Activated CD8-positive, alpha-beta memory T cell treated with anti-CD3 and anti-CD28 coated beads, Interleukin-2, amount 10 ng/mL, durations not matched to agents 7 days and 5 days (primary cell): ENCODE measurements around the gene TMEM63C. TPM values are rescaled to one million over a fixed set of nuclear protein-coding genes. Genes with fewer than 3 reads are reported as not detected.

Source experiments
- ATAC-seq: fragments of 150-1000 bp; cut with Tn5 transposase; one replicate; pipeline ENCODE4 v1.10.0; 2021; ENCODE audit warnings: moderate library complexity
- CTCF ChIA-PET: fragments of 350-600 bp; sonication (Branson Sonifier 250); formaldehyde crosslinking; loops from one replicate; lab custom pipeline; 2021; ENCODE audit warnings: antibody characterized with exemption; lab: Charles Lee
- DNase-seq: peaks from one replicate; pipeline ENCODE4 v3.0.0-alpha.2; 2020
- H3K27ac Mint-ChIP-seq: one replicate; pipeline ENCODE4 v1.8.0; 2021; ENCODE audit warnings: mild to moderate bottlenecking, mixed read lengths
- H3K27me3 Mint-ChIP-seq: one replicate; pipeline ENCODE4 v1.8.0; 2021; ENCODE audit warnings: mixed read lengths
- H3K36me3 Mint-ChIP-seq: one replicate; pipeline ENCODE4 v1.8.0; 2021; ENCODE audit warnings: mild to moderate bottlenecking, mixed read lengths
- H3K4me1 Mint-ChIP-seq: one replicate; pipeline ENCODE4 v1.8.0; 2021; ENCODE audit warnings: mixed read lengths
- H3K4me3 Mint-ChIP-seq: one replicate; pipeline ENCODE4 v1.8.0; 2021; ENCODE audit warnings: mild to moderate bottlenecking, moderate library complexity, mixed read lengths
- H3K9me3 Mint-ChIP-seq: one replicate; pipeline ENCODE4 v1.8.0; 2022; ENCODE audit warnings: low read depth, mixed read lengths
- total RNA-seq, 2 experiments: library from RNA; stranded (reverse); gene quantifications; one replicate each; pipeline ENCODE4 v1.2.3, GENCODE V29; 2021

Gene TMEM63C
- total RNA-seq, 2 experiments from 2014 or later, result 0.14 to 0.50 TPM

GRCh38 chr14:77194706-77195105 is 13.1 kb downstream of the TMEM63C start:
- DNase-seq (no peak), ATAC-seq (no peak)
- no peaks in the 10 kb centered on the region for H3K36me3 Mint-ChIP-seq
- no peak overlapping the region for H3K4me3 Mint-ChIP-seq
- H3K27ac Mint-ChIP-seq, result no peak overlapping the region
- peaks cover 27% of the 10 kb centered on the region for H3K27me3 Mint-ChIP-seq
- no peaks in the 10 kb centered on the region for H3K4me1 Mint-ChIP-seq
- CTCF ChIA-PET, result no interaction called here
- H3K9me3 Mint-ChIP-seq, result no peaks in the 10 kb centered on the region

- CTCF ChIA-PET, result interaction anchor here (0.9 kb wide), 1 partner anchor 328 kb away, joined by 3 read pairs; no protein-coding TSS in a partner anchor
- no peak overlapping the region for H3K4me3 Mint-ChIP-seq
- no peak for ATAC-seq
- H3K9me3 Mint-ChIP-seq, result no peaks in the 10 kb centered on the region
- no peaks in the 10 kb centered on the region for H3K36me3 Mint-ChIP-seq
- H3K4me1 Mint-ChIP-seq, result no peaks in the 10 kb centered on the region
- DNase-seq, result no peak
- peaks cover 18% of the 10 kb centered on the region for H3K27me3 Mint-ChIP-seq
- no peak overlapping the region for H3K27ac Mint-ChIP-seq
These were observed 14.2 kb downstream of the TMEM63C start for GRCh38 chr14:77195766-77196165.

GRCh38 chr14:77197988-77198387 is 16.4 kb downstream of the TMEM63C start:
- H3K4me1 Mint-ChIP-seq, result no peaks in the 10 kb centered on the region
- no peak for DNase-seq
- peaks cover 5% of the 10 kb centered on the region for H3K27me3 Mint-ChIP-seq
- ATAC-seq, result no peak
- CTCF ChIA-PET, result no interaction called here
- H3K4me3 Mint-ChIP-seq, result no peak overlapping the region
- no peaks in the 10 kb centered on the region for H3K9me3 Mint-ChIP-seq
- no peaks in the 10 kb centered on the region for H3K36me3 Mint-ChIP-seq
- H3K27ac Mint-ChIP-seq, result no peak overlapping the region

- Mint-ChIP-seq H3K4me3 (no peak overlapping the region), H3K27me3 (peaks cover 5% of the 10 kb centered on the region), H3K4me1 (no peaks in the 10 kb centered on the region), H3K27ac (no peak overlapping the region), H3K36me3 (no peaks in the 10 kb centered on the region), H3K9me3 (no peaks in the 10 kb centered on the region)
- DNase-seq (no peak), ATAC-seq (no peak)
- CTCF ChIA-PET, result no interaction called here
These were observed 17.0 kb downstream of the TMEM63C start for GRCh38 chr14:77198561-77198960.

- Mint-ChIP-seq H3K27ac (no peak overlapping the region), H3K4me1 (no peaks in the 10 kb centered on the region), H3K4me3 (no peak overlapping the region), H3K36me3 (no peaks in the 10 kb centered on the region), H3K27me3 (no peaks in the 10 kb centered on the region), H3K9me3 (no peaks in the 10 kb centered on the region)
- ATAC-seq (no peak), DNase-seq (no peak)
- CTCF ChIA-PET, result no interaction called here
These were observed 18.0 kb downstream of the TMEM63C start for GRCh38 chr14:77199590-77199989.

GRCh38 chr14:77200406-77200985 is 18.9 kb downstream of the TMEM63C start:
- CTCF ChIA-PET, result no interaction called here
- DNase-seq, result no peak
- H3K4me1 Mint-ChIP-seq, result no peaks in the 10 kb centered on the region

GRCh38 chr14:77201696-77202095 is 20.1 kb downstream of the TMEM63C start:
- no peaks in the 10 kb centered on the region for H3K36me3 Mint-ChIP-seq
- no peaks in the 10 kb centered on the region for H3K9me3 Mint-ChIP-seq
- no peak for ATAC-seq
- no peak overlapping the region for H3K4me3 Mint-ChIP-seq
- CTCF ChIA-PET, result no interaction called here
- H3K27ac Mint-ChIP-seq, result no peak overlapping the region
- H3K27me3 Mint-ChIP-seq, result no peaks in the 10 kb centered on the region
- no peak for DNase-seq
- H3K4me1 Mint-ChIP-seq, result no peaks in the 10 kb centered on the region

More at GRCh38 chr14:77200406-77200985, 18.9 kb downstream of the TMEM63C start:
- Mint-ChIP-seq H3K27ac (no peak overlapping the region), H3K9me3 (no peaks in the 10 kb centered on the region), H3K4me3 (no peak overlapping the region), H3K36me3 (no peaks in the 10 kb centered on the region), H3K27me3 (no peaks in the 10 kb centered on the region)
- no peak for ATAC-seq

GRCh38 chr14:77203611-77204458 is 22.2 kb downstream of the TMEM63C start:
- no peaks in the 10 kb centered on the region for H3K4me1 Mint-ChIP-seq
- H3K9me3 Mint-ChIP-seq, result no peaks in the 10 kb centered on the region
- CTCF ChIA-PET, result interaction anchor here (0.7 to 1.4 kb wide), 2 partner anchors 9 to 659 kb away, joined by 3 to 4 read pairs; no protein-coding TSS in a partner anchor
- no peak overlapping the region for H3K27ac Mint-ChIP-seq
- H3K36me3 Mint-ChIP-seq, result no peaks in the 10 kb centered on the region
- H3K27me3 Mint-ChIP-seq, result no peaks in the 10 kb centered on the region
- DNase-seq, result no peak
- H3K4me3 Mint-ChIP-seq, result no peak overlapping the region
- no peak for ATAC-seq

GRCh38 chr14:77204459-77204771 is 22.8 kb downstream of the TMEM63C start:
- no peak for DNase-seq
- CTCF ChIA-PET, result interaction anchor here (1.4 kb wide), 1 partner anchor 9 kb away, joined by 4 read pairs; no protein-coding TSS in a partner anchor
- Mint-ChIP-seq H3K4me1 (no peaks in the 10 kb centered on the region), H3K27me3 (no peaks in the 10 kb centered on the region), H3K36me3 (no peaks in the 10 kb centered on the region), H3K9me3 (no peaks in the 10 kb centered on the region), H3K4me3 (no peak overlapping the region), H3K27ac (no peak overlapping the region)
- no peak for ATAC-seq

GRCh38 chr14:77204907-77205306 is 23.3 kb downstream of the TMEM63C start:
- no peaks in the 10 kb centered on the region for H3K27me3 Mint-ChIP-seq
- H3K9me3 Mint-ChIP-seq, result no peaks in the 10 kb centered on the region
- H3K4me3 Mint-ChIP-seq, result no peak overlapping the region
- DNase-seq, result no peak
- H3K4me1 Mint-ChIP-seq, result no peaks in the 10 kb centered on the region
- CTCF ChIA-PET, result interaction anchor here (1.4 kb wide), 1 partner anchor 8 kb away, joined by 4 read pairs; no protein-coding TSS in a partner anchor
- ATAC-seq, result no peak
- H3K27ac Mint-ChIP-seq, result no peak overlapping the region
- H3K36me3 Mint-ChIP-seq, result no peaks in the 10 kb centered on the region

GRCh38 chr14:77205566-77205965 is 24.0 kb downstream of the TMEM63C start:
- Mint-ChIP-seq H3K27ac (no peak overlapping the region), H3K27me3 (no peaks in the 10 kb centered on the region), H3K9me3 (no peaks in the 10 kb centered on the region), H3K4me3 (no peak overlapping the region), H3K36me3 (no peaks in the 10 kb centered on the region), H3K4me1 (no peaks in the 10 kb centered on the region)
- no peak for DNase-seq
- no peak for ATAC-seq
- CTCF ChIA-PET, result no interaction called here

- ATAC-seq (no peak), DNase-seq (no peak)
- H3K36me3 Mint-ChIP-seq, result no peaks in the 10 kb centered on the region
- H3K4me1 Mint-ChIP-seq, result no peaks in the 10 kb centered on the region
- no peaks in the 10 kb centered on the region for H3K27me3 Mint-ChIP-seq
- no peak overlapping the region for H3K4me3 Mint-ChIP-seq
- CTCF ChIA-PET, result interaction anchor here (1.1 kb wide), 1 partner anchor 72 kb away, joined by 3 read pairs; no protein-coding TSS in a partner anchor
- H3K9me3 Mint-ChIP-seq, result no peaks in the 10 kb centered on the region
- no peak overlapping the region for H3K27ac Mint-ChIP-seq
These were observed 24.7 kb downstream of the TMEM63C start for GRCh38 chr14:77206261-77206824.

- no peaks in the 10 kb centered on the region for H3K27me3 Mint-ChIP-seq
- CTCF ChIA-PET, result interaction anchor here (1.1 kb wide), 1 partner anchor 72 kb away, joined by 3 read pairs; no protein-coding TSS in a partner anchor
- no peak overlapping the region for H3K27ac Mint-ChIP-seq
- H3K36me3 Mint-ChIP-seq, result no peaks in the 10 kb centered on the region
- no peak overlapping the region for H3K4me3 Mint-ChIP-seq
- DNase-seq (no peak), ATAC-seq (no peak)
- no peaks in the 10 kb centered on the region for H3K9me3 Mint-ChIP-seq
- no peaks in the 10 kb centered on the region for H3K4me1 Mint-ChIP-seq
These were observed 25.3 kb downstream of the TMEM63C start for GRCh38 chr14:77206877-77207389.
